Suprapubic skin (tissue), 4 donors: ENCODE data around the gene SPIN1.

Source experiments
- CTCF ChIP-seq, 2 donors: fragments of 200-600 bp in 1 of 2; fragments of 450-650 bp in 1 of 2; sonication (generic) in 1 of 2; IDR thresholded peaks; one replicate each; pipeline ENCODE4 v1.5.1; 2016 to 2019; ENCODE audit warnings: antibody characterized with exemption in 2 of 2, mild to moderate bottlenecking in 1 of 2, moderate library complexity in 1 of 2
- EP300 ChIP-seq: sonication (generic); formaldehyde crosslinking; IDR thresholded peaks from one replicate; pipeline ENCODE4 v1.6.1; 2017; ENCODE audit warnings: antibody characterized with exemption
- POLR2A ChIP-seq, 2 donors: fragments of 450-650 bp; IDR thresholded peaks; one replicate each; pipeline ENCODE4 v1.6.1; 2017; ENCODE audit warnings: antibody characterized with exemption in 2 of 2, mild to moderate bottlenecking in 2 of 2, moderate library complexity in 2 of 2
- POLR2AphosphoS5 ChIP-seq, 3 donors: sonication (generic); formaldehyde crosslinking; IDR thresholded peaks; one replicate each; pipeline ENCODE4 v1.6.1; 2017; ENCODE audit warnings: antibody characterized with exemption in 3 of 3

DNA sequence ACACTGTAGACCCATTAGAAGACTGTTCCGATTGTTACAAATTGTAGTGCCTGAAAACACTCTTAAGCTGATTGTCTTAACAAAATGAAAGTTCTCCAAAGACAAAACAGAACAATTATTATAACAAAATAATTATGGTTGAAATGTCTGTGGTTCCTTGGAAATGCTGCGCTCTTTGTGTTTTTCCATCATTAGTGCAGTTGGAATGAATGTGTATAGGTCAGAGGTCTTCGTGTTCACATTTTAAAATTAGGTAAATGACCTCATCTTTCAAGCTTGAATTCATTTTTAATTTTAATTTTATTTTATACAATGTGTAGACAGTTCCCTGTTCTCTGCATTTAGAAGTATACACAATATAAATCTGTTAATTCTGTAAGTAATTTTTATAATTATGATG is 90.0 kb downstream of the SPIN1 start:
- TF ChIP-seq POLR2AphosphoS5 (IDR thresholded peaks at IDR 0.05) (no peak), CTCF (IDR thresholded peaks at IDR 0.05) (no peak), EP300 (no peak), POLR2A (IDR thresholded peaks at IDR 0.05) (no peak)
